Astrocyte of the spinal cord (primary cell): ENCODE measurements around the gene DDIT4.
"Not testable (repeated sequence)": the region's sequence is repeated elsewhere in the genome, so short reads cannot be mapped to it uniquely, and the experiment has no call there.

Experiments
- DNase-seq: peaks from one replicate; pipeline ENCODE4 v3.0.0; 2011; ENCODE audit warnings: low read depth, low spot score
- H3K4me3 ChIP-seq: 2 replicates; pipeline ENCODE4 v1.5.1; 2011; ENCODE audit warnings: low read depth, mild to moderate bottlenecking, low read length, moderate library complexity
- CTCF ChIP-seq: IDR thresholded peaks from 2 replicates; pipeline ENCODE4 v1.5.1; 2012; ENCODE audit warnings: low read depth, mild to moderate bottlenecking, low read length, inconsistent platforms
- in situ Hi-C: cut with HindIII; loops from 2 replicates; pipeline ENCODE4 v1.10.0; 2017; ENCODE audit warnings: low sequenced_read_pairs

The DDIT4 gene

GRCh38 chr10:72278668-72279393, 5.1 kb downstream of the DDIT4 start:
- in situ Hi-C loops = no loop called here
- peak; percentile 26 for TF ChIP-seq CTCF
- no peak for DNase-seq
- no peak overlapping the region for H3K4me3 ChIP-seq

- DNase-seq, in situ Hi-C loops, H3K4me3 ChIP-seq: not testable (repeated sequence)
Observed at GRCh38 chr10:72279587-72279986, 5.9 kb downstream of the DDIT4 start.

GRCh38 chr10:72283131-72283530, 9.4 kb downstream of the DDIT4 start:
- in situ Hi-C loops = no loop called here
- TF ChIP-seq CTCF = no peak
- no peak for DNase-seq
- H3K4me3 ChIP-seq = no peak overlapping the region

GRCh38 chr10:72285972-72286521, 12.3 kb downstream of the DDIT4 start:
- no peak for TF ChIP-seq CTCF
- H3K4me3 ChIP-seq = no peak overlapping the region
- no peak for DNase-seq
- in situ Hi-C loops = no loop called here

- DNase-seq = no peak
- H3K4me3 ChIP-seq = no peak overlapping the region
- no peak for TF ChIP-seq CTCF
- in situ Hi-C loops = no loop called here
Observed at GRCh38 chr10:72291019-72291532, 17.4 kb downstream of the DDIT4 start.

- DNase-seq = no peak
- no peak overlapping the region for H3K4me3 ChIP-seq
- TF ChIP-seq CTCF = no peak
- in situ Hi-C loops = no loop called here
Observed at GRCh38 chr10:72292223-72292691, 18.5 kb downstream of the DDIT4 start.

GRCh38 chr10:72295330-72295910, 21.7 kb downstream of the DDIT4 start:
- no peak for TF ChIP-seq CTCF
- in situ Hi-C loops = no loop called here
- no peak overlapping the region for H3K4me3 ChIP-seq
- DNase-seq = no peak

GRCh38 chr10:72296829-72297280, 23.1 kb downstream of the DDIT4 start:
- DNase-seq, H3K4me3 ChIP-seq, in situ Hi-C loops: not testable (repeated sequence)
